Measurements from ENCODE around the gene TAF1C.

- no peak for TF ChIP-seq CTCF (IDR thresholded peaks at IDR 0.05; ENCODE audit: extremely low read depth in 1 of 2, insufficient read depth in 1 of 2, low read depth in 1 of 2, low read length in 2 of 2)
- TF ChIP-seq POLR2AphosphoS5 (IDR thresholded peaks at IDR 0.05; ENCODE audit: insufficient read depth, low read depth, low read length) = no peak
- TF ChIP-seq EZH2 (IDR thresholded peaks at IDR 0.05; ENCODE audit: borderline replicate concordance, low read depth, low read length, severe bottlenecking) = no peak
Observed at GRCh38 chr16:84199097-84199496, 12.2 kb upstream of the TAF1C start.

Measured in endothelial cell of umbilical vein (primary cell).